IPS-18c (cell line): ENCODE measurements around the gene XRCC5.
"Not testable (repeated sequence)": the region's sequence is repeated elsewhere in the genome, so short reads cannot be mapped to it uniquely, and the experiment has no call there.

Experiments
- H3K4me3 ChIP-seq: 2 replicates; pipeline ENCODE4 v1.7.0; 2013; ENCODE audit warnings: low read depth, mild to moderate bottlenecking, low read length, moderate library complexity; ENCODE audit not compliant: insufficient read depth
- H3K9me3 ChIP-seq: one replicate; pipeline ENCODE4 v1.6.1; 2013; ENCODE audit warnings: mild to moderate bottlenecking, low read length, moderate library complexity; ENCODE audit not compliant: control insufficient read depth, insufficient read depth

The XRCC5 gene

DNA sequence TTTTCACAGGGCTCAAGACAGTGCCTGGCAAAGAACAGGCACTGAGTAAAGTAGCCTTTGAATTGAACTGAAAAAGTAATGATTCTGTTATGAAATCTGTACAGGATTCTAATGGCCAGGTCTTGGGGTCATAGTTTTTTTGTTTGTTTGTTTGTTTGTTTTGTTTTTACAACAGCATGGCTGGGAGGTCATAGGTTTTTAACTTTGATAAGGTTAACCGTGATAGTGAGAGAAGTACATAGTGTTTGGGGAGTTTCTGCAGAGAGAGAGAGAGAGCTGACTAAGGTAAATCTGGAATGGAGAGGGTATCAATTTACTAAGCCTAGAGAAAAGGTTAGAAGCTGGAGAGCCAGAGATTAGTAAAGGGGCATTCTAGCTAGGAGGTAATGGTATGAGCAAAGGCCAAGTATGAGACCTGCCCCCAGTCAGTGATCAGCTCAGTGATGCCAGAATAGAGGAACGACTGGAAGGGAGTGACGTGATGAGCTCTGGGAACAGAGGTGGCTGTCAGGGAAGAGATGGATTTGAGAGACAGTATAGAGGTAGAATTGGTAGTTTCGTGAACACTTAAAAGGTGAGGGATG, 25.9 kb downstream of the XRCC5 start:
- no peaks in the 10 kb centered on the region for H3K9me3 ChIP-seq

DNA sequence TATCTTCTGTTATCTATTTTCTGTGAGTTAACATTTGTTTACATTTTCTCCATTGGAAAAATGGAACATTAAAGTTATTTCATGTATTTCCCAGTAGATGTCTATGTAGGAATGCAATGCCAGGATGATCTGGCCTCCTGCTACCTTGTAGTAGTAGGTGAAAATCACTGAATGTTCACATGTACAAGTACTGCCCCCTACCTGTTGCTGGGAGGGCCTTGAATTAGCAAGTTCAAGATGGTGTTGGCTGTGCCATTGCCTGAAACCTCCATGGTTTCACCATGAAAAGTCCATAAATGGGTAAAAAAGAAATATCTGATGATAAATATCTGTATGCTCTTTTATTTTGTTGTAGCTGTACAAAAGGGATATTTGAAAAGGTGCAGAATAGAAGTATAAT, 30.7 kb downstream of the XRCC5 start:
- H3K4me3 ChIP-seq = no peak overlapping the region
- H3K9me3 ChIP-seq = no peaks in the 10 kb centered on the region

More for the DNA sequence above, 25.9 kb downstream of the XRCC5 start:
- H3K4me3 ChIP-seq = no peak overlapping the region

DNA sequence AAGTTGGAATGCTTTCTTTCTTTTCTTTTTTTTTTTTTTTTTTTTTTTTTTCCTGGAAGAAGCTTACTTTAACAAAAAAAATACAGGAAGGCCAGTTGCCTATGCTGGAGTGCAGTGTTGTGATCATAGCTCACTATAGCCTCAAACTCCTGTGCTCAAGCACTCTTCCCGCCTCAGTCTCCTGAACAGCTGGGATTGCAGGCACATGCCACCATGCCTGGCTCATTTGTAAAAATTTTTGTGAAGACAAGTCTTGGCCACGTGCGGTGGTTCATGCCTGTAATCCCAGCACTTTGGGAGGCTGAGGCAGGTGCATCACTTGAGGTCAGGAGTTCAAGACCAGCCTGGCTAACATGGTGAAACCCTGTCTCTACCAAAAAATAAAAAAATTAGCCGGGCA, 32.4 kb downstream of the XRCC5 start:
- H3K9me3 ChIP-seq, H3K4me3 ChIP-seq: not testable (repeated sequence)

DNA sequence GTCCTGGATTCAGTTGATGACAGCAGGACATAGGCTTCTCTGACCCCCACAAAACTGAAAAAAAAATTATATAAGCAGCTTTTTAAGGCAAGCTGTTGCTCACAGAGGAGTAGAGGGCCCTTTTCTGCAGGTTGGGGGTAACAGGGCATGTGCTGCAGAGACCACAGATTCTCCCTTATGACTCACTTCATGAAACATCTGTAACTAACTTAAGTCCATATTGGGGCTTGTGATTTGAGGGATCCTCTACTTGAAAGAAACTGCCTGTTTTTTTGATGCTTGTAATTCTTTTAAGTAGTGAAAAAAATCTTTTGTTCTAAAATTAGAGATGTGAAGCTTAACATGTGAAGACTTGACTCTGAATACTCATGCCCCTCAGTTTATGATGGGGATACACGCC, 33.4 kb downstream of the XRCC5 start:
- Histone ChIP-seq H3K4me3 (no peak overlapping the region), H3K9me3 (no peaks in the 10 kb centered on the region)

DNA sequence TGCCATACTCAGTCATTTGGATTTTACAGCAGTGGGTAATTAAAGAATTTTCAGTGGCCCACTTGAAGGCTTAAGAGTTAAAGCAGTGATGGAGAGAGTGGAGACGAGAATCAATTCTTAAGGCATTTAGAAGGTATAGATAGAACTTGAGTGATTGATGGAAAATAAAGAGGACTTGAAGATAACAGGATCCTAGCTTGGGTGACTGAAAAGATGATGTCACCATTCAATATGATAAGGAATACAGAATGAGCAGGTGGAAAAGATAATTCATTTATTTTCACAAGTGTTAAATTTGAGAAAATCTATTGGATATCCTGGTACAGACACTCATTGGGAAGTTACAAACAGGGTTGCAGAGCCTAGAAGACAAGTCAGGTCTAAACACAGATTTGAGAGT, 35.2 kb downstream of the XRCC5 start:
- no peaks in the 10 kb centered on the region for H3K9me3 ChIP-seq
- no peak overlapping the region for H3K4me3 ChIP-seq

DNA sequence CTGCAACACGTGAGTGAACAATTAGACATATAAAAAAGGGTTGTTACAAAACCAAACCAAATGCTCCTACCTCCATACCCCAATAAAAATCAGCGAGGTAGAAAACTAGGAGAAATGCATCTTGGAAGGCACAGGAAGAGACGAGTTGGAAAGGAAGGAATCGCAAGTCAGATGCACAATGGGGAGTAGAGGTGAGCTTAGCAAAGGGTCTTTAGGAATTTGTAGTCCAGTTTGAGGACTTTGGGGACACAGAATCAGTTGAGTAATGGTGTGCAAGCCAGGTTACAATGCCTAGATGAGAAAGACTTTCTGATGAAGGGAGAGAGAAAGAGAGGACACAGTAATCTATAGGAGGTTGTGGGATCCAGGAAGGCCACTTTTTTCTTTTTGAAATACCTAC, 35.7 kb downstream of the XRCC5 start:
- Histone ChIP-seq H3K9me3 (no peaks in the 10 kb centered on the region), H3K4me3 (no peak overlapping the region)

DNA sequence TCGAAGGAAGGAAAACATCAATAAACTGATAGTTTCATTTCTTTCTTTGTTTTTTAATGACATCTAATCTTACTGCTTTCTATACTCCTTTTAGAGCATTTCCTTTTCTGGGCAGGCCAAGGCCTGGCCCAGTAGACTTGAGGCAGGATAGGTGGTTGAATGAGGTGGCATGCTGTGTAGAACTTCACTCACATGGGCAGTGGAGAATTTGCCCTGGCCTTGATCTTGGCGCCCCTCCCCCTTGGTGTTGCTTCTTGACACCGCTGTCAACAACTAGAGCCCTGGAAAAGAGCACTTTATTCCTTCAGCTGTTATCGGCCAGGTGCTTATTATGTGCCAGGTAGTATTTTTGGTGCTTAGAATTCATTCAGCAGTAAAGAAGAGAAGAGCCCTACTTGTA, 37.4 kb downstream of the XRCC5 start:
- H3K9me3 ChIP-seq = no peaks in the 10 kb centered on the region
- H3K4me3 ChIP-seq = no peak overlapping the region

DNA sequence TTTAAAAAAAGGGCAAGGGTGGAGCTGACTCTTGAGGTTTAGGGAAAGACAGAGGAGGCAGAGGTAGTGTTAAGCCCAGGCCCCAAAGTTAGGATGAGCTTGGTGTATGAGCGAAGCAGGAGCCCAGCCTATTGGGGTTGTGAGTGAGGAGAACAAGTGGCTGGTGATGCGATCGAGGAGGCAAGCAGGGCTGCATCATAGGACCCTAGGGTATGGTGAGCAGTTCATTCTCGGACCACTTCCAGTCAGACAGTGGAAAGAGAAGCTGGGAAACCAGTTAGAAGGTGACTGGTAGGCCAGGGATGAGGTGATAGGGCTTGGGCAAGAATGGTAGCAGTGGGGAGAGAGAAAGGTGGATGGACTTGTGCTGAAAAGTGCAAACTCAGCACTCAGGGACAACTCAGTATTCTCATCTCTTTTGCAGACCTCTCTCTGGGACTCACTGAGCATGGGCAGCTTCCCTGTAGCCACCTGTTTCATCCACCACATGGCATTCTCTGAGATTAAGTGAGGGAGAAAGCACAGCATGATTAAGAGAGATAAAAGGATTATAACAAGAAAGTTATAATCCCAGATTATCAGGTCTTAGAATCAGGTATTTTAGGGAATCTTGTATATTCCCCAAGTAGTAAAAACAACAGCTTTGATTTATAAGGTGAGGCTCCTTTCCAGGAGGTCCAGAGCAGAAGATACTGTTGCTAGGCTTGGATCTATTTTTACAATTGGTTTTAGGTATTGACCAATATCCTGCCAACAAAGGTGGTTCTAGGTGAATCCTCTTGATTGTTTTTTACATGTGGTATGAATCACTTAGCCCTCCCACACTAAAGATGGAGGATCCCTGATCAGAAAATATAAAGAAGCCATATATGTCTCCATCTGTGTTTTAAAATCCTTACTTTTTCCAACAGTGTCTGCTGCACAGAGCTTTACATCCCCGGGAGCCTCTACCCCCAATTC, 38.3 kb downstream of the XRCC5 start:
- Histone ChIP-seq H3K9me3 (no peaks in the 10 kb centered on the region), H3K4me3 (no peak overlapping the region)

DNA sequence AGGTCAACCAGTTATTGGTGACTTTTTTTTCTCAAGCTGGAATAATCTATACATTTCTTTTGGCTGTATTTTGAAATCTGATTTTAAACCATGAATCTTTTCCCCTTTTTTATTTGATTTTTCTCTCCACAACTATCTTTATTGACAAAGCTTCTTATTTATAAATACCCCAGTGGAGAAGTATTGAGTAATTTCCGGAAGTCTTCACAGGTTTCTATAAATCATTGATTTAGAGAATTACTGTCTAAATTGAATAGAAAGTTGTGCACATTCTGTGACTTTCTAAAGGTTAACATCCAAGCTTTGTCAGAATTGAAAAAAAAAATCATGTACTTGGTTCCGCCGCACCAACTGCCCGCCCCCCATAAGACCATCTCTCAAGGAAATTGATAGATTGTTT, 39.8 kb downstream of the XRCC5 start:
- Histone ChIP-seq H3K4me3 (no peak overlapping the region), H3K9me3 (no peaks in the 10 kb centered on the region)

DNA sequence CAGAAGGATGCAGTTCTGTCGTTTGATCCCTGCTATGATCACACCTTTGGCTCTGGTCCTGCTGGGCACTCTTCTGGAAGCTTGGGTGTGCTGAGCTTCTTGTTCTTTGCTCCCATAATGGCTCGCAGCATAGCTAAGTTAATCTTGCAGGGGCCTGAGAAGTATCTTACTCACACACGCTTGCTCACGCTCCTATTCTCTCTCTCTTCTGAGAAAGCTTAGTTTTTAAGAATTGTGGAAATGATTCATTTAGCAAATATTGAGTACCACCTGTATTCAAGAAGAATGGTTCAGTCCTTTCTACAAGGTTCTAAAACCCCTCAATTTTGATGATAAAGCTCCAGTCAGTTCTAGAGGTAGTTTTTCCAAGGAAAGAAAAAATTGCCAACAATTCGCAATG, 40.6 kb downstream of the XRCC5 start:
- H3K9me3 ChIP-seq = no peaks in the 10 kb centered on the region
- H3K4me3 ChIP-seq = no peak overlapping the region

DNA sequence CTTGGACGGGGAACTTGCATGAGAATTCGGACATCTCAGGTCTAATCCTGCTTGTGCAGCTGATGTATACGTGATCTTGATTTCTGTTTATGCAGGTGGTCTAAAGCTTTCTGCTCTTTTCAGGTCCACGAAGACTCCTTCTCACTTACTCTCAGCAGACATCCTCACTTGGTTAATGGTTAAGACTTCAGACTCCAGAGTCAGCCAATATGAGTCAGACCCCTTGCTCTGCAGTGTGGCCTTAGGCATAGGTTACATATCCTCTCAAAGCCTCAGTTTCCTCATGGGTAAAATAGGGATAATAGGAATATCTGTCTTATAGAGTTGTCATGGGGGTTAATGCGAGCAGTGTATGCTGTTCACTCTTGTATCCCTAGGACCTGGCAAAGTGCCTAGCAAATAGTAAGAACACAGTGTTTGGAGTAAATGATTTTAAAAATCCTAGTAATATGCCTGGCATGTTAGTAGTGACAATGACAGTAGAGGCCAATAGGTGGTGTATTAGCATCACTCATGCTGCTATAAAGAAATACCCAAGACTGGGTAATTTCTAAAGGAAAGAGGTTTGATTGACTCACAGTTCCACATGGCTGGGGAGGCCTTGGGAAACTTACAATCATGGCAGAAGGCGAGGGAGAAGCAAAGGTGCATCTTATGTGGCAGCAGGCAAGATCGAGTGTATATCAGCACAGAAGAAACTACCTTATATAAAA, 42.3 kb downstream of the XRCC5 start:
- no peaks in the 10 kb centered on the region for H3K9me3 ChIP-seq

DNA sequence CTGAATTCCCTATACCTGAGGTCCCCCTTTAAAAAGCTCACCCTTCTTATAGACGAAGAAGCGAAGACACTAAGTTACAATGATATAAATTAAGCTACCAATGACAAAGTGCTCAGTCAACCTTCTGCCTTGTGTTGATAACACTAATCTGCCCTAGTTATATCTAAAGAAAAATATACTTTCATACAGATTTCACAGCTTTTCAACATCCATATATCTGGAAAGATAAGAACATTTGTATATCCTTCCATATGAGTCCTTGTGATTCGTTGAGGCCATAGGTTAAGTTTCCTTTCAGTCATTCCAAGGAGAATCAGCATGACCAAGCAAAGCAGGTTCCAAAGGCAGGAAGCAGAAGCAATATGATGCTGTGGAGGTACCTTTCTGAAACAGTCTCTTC, 46.8 kb downstream of the XRCC5 start:
- H3K9me3 ChIP-seq = no peaks in the 10 kb centered on the region
- no peak overlapping the region for H3K4me3 ChIP-seq

More for the DNA sequence above, 42.3 kb downstream of the XRCC5 start:
- no peak overlapping the region for H3K4me3 ChIP-seq

DNA sequence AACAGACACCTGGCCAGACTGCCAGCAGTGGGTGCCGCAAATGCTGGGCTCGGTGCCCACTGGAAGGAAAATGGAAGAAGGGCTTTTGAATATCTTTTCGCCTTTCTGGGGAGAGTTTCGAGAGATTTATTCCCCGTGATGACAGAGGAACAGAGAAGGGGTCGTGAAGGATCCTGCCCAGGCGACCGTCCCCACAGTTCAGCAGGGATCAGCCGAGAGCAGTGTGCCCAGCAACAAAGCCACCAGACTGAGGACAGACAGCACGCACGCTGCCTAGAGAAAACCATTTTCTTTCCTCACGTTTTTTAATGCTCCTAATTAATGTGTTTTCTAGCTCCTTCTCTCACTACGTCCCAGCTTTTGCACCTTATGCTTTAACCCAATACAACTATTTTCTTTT, 47.7 kb downstream of the XRCC5 start:
- no peaks in the 10 kb centered on the region for H3K9me3 ChIP-seq

DNA sequence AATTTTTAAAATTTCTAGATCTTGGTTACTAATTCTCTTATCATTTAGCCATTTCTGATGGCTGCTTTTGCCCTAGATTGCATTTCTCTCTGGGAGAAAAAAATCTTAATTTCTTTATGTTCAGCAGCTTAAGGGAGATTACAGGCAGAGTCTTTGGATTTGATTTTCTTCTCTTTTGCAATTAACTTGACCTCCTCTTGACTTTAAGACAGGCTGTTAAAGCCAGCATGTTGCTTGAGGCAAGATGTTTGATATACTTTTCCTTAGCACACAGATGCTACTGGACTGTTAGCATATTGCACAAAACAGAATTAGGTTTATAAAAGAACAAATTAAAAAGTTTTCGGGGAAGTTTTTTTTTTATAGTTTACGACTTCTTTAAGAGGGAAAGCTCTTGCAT, 50.0 kb downstream of the XRCC5 start:
- Histone ChIP-seq H3K9me3 (no peaks in the 10 kb centered on the region), H3K4me3 (no peak overlapping the region)

More for the DNA sequence above, 47.7 kb downstream of the XRCC5 start:
- no peak overlapping the region for H3K4me3 ChIP-seq

DNA sequence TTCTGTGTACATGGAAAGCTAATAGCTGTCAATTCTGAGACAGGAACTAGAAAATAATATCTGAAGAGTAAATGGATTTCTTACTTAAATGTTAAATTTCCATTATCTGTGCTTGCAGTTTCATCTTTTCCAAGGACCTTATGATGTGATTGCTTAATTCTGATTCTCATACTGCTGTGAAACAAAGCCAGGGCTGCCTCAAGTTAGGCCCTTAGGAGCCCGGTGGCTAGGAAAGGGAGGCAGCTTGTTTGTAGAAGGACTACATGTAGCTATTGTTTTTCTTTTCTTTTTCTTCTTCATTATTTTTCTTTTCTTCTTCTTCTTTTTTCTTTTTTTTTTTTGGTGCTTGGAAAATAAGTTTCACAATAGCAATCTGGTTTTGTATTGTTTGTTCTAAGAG, 50.5 kb downstream of the XRCC5 start:
- no peak overlapping the region for H3K4me3 ChIP-seq
- H3K9me3 ChIP-seq = no peaks in the 10 kb centered on the region

DNA sequence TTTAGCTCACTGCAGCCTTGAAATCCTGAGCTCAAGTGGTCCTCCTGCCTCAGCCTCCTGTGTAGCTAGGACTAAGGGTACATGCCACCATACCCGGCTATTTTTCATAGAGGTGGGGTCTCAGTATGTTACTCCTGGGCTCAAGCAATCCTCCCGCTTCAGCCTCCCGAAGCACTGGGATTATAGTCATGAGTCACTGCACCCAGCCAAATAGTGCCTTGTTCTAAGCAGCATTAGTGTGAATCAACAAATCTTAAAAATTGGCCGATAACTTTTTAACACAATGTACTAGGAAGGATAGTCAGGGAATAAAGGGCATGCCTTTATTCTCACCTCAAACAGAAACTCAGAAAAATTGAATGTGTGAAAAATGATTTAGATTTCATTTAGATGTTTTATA, 51.6 kb downstream of the XRCC5 start:
- Histone ChIP-seq H3K4me3 (no peak overlapping the region), H3K9me3 (no peaks in the 10 kb centered on the region)

DNA sequence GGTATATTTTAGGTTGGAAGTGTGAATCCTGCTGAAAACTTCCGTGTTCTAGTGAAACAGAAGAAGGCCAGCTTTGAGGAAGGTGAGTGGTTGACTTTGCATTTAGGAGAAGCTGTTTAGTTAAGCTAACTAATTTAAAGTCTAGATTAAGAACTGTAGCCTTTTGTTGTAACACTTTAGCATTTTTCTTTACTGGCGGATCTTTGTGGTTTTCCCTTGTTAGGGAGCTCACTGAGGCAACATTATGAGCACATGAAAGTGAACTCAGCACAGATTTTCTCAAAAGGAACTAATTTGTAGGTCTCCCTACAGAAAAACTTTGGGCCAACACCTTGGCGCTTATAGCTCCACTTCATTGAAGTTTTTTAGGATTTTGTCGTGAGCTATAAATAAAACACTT, 52.8 kb downstream of the XRCC5 start:
- H3K9me3 ChIP-seq = no peaks in the 10 kb centered on the region
- no peak overlapping the region for H3K4me3 ChIP-seq

DNA sequence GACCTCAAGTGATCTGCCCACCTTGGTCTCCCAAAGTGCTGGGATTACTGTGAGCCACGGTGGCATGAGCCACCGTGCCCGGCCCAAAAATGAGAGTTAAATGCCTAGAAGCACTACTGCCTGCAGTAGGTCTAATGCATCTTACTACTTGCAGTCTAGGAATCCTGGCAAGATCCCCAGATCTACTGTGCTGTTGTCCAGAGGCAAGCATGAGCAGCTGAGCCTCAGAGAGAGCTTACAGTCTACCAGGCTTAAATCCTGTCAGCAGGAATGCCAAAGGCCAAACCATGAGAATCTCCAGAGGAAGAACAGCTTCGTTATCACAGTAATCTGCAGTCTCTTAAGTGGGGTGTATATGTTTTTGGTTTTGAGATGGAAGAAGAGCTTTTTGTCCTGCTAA, 54.4 kb downstream of the XRCC5 start:
- Histone ChIP-seq H3K9me3 (no peaks in the 10 kb centered on the region), H3K4me3 (no peak overlapping the region)
